Measurements from ENCODE around the gene USP17L30.
"Not testable (repeated sequence)": the region's sequence is repeated elsewhere in the genome, so short reads cannot be mapped to it uniquely, and the experiment has no call there.

The USP17L30 gene

DNA sequence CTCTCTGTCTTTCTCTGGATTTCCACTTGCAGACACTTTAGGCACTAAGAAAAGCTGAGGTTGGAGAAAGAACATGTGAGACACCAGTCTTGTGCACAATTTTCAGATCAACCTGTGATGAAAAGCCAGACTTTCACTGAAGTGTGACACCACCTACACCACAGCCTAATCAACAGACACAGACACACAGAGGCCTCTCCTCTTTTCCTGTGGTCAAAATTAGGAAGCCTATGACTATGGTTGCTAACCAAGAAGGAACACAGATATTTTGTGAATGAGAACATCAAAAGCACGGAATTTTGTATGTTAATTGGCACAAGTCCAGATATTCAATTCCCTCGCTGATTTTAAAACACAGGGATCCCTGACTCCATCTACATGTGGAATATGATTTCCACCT is 26.1 kb downstream of the USP17L30 start:
- H3K4me1 ChIP-seq (ENCODE audit: insufficient read depth, low read length); H3K36me3 ChIP-seq (ENCODE audit: insufficient read depth, low read length); H2AFZ ChIP-seq (ENCODE audit: low read depth, low read length); H3K4me3 ChIP-seq (ENCODE audit: low read length); H3K27me3 ChIP-seq (ENCODE audit: insufficient read depth, low read length); H3K9me3 ChIP-seq (ENCODE audit: low read length): not testable (repeated sequence)

DNA sequence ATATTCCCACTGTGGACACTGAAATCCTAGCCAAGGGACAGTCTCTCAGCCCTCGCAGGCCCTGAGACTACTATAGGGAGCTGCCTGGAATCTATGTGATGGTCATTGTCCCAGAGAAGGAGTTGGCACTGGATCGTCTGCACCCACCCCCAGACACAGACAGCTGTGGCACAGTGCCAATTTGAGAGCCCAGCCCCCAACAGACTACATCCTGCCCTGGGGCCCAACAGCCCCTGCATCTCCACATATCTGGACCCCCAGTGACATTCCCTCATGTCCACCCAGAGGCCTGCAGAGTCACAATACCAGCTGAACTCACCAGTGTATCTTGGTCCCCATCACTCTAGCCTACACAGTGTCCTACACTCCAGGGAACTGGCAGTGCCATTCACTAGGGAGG is 42.8 kb downstream of the USP17L30 start:
- not testable (repeated sequence) for H2AFZ ChIP-seq (ENCODE audit: low read depth, low read length); H3K36me3 ChIP-seq (ENCODE audit: insufficient read depth, low read length); H3K4me1 ChIP-seq (ENCODE audit: insufficient read depth, low read length); H3K4me3 ChIP-seq (ENCODE audit: low read length); H3K9me3 ChIP-seq (ENCODE audit: low read length); H3K27me3 ChIP-seq (ENCODE audit: insufficient read depth, low read length)

GRCh38 chr4:9406491-9406890 is 43.6 kb downstream of the USP17L30 start:
- not testable (repeated sequence) for H2AFZ ChIP-seq (ENCODE audit: low read depth, low read length); H3K36me3 ChIP-seq (ENCODE audit: insufficient read depth, low read length); H3K4me3 ChIP-seq (ENCODE audit: low read length); H3K9me3 ChIP-seq (ENCODE audit: low read length); H3K27me3 ChIP-seq (ENCODE audit: insufficient read depth, low read length); H3K4me1 ChIP-seq (ENCODE audit: insufficient read depth, low read length)

DNA sequence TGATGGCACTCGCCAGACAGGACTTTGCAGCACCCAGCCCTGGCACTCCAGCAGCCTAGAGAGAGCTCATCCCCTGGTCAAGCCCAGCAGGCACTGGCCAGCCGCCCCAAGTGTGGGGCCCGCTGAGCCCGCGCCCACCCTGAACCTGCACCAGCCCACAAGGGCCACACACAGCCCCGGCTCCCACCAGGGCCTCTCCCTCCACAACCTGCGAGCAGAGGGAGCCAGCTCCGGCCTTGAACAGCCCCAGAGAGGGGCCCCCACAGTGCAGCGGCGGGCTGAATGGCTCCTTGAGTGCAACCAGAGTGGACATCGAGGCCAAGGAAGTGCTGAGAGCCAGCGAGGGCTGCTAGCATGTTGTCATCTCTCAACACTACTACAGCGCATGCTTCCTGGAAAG is 46.9 kb downstream of the USP17L30 start:
- no peak overlapping the region for H3K4me3 ChIP-seq (ENCODE audit: low read length)
- no peaks in the 10 kb centered on the region for H3K4me1 ChIP-seq (ENCODE audit: insufficient read depth, low read length)
- no peaks in the 10 kb centered on the region for H3K36me3 ChIP-seq (ENCODE audit: insufficient read depth, low read length)

More for the DNA sequence above, 46.9 kb downstream of the USP17L30 start:
- H3K9me3 ChIP-seq (ENCODE audit: low read length) = no peaks in the 10 kb centered on the region
- H3K27me3 ChIP-seq (ENCODE audit: insufficient read depth, low read length) = no peaks in the 10 kb centered on the region
- no peak overlapping the region for H2AFZ ChIP-seq (ENCODE audit: low read depth, low read length)

Measured in neuron (in vitro differentiated cells).